CD1c-positive myeloid dendritic cell (primary cell): ENCODE results near the gene HLX.

Experiments
- DNase-seq: peaks from one replicate; pipeline ENCODE4 v3.0.0-alpha.2; 2016; ENCODE audit errors: extremely low spot score

Gene HLX

GRCh38 chr1:220879076-220879508 lies at the start of gene HLX:
Gene HLX (plus strand): TSS chr1:220879443. CDS start chr1:220879858, 415 bp downstream.
- DNase-seq: peak; percentile 97

GRCh38 chr1:220833436-220833835 lies 45.8 kb upstream of the HLX start:
- no peak for DNase-seq

GRCh38 chr1:220834155-220834870 lies 44.9 kb upstream of the HLX start:
- no peak for DNase-seq

- DNase-seq: no peak
These were observed 40.7 kb upstream of the HLX start for GRCh38 chr1:220838578-220838977.

- DNase-seq: no peak
These were observed 39.8 kb upstream of the HLX start for GRCh38 chr1:220839474-220839873.

- DNase-seq: no peak
These were observed 38.0 kb upstream of the HLX start for GRCh38 chr1:220841293-220841692.

- DNase-seq: no peak
These were observed 35.7 kb upstream of the HLX start for GRCh38 chr1:220843481-220844011.

- no peak for DNase-seq
These were observed 26.8 kb upstream of the HLX start for GRCh38 chr1:220852408-220852807.

GRCh38 chr1:220872296-220872695 lies 6.9 kb upstream of the HLX start:
- no peak for DNase-seq

GRCh38 chr1:220873087-220873486 lies 6.2 kb upstream of the HLX start:
- DNase-seq: no peak

- DNase-seq: peak; percentile 48
These were observed 5.2 kb upstream of the HLX start for GRCh38 chr1:220873868-220874655.

GRCh38 chr1:220875260-220875659 lies 4.0 kb upstream of the HLX start:
- no peak for DNase-seq

GRCh38 chr1:220876511-220877376 lies 2.5 kb upstream of the HLX start:
- DNase-seq: peak; percentile 89

GRCh38 chr1:220877377-220878095 lies 1.7 kb upstream of the HLX start:
- DNase-seq: peak; percentile 40

- DNase-seq: peak; percentile 90
These were observed 810 bp upstream of the HLX start for GRCh38 chr1:220878191-220879075.

- DNase-seq: peak; percentile 82
These were observed 492 bp downstream of the HLX start for GRCh38 chr1:220879509-220880361.

GRCh38 chr1:220880362-220880670 lies 1.1 kb downstream of the HLX start:
- peak; percentile 16 for DNase-seq

- DNase-seq: peak; percentile 95
These were observed 1.7 kb downstream of the HLX start for GRCh38 chr1:220880726-220881506.
